D721Med (cell line): ENCODE data around the gene CCDC102B.

Experiments
- DNase-seq: peaks from one replicate; pipeline ENCODE4 v3.0.0; 2011; ENCODE audit warnings: low spot score; ENCODE audit not compliant: insufficient read length
- FAIRE-seq: peaks from 2 replicates; lab custom pipeline; 2011; peaks lifted over from hg19 to GRCh38; lab: Jason Lieb, UNC
- TF ChIP-seq, protein P1 (sequence below): IDR thresholded peaks from 2 replicates; pipeline ENCODE4 v1.5.1; 2012; ENCODE audit warnings: mild to moderate bottlenecking, control low read depth; ENCODE audit not compliant: insufficient read depth; ENCODE audit errors: missing control alignments

Gene CCDC102B

DNA sequence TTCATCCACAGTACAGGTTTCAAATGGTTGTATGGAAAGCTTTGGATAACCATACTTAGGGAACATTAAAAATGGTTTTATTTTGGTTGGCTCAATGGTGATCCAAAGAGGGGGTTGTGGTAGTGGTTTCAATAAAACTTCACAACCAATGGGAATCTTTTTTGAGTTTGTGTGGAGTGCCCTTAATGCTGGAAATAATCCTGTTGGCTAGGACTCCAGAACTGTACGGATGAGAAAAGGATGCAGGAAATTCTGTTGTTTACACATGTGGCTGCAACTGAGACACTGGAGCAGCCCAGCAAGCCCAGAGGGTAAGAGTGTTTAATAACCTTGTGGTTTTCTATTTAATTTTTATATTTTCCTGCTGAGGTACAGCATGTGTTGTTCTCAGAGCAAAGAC lies at the start of gene CCDC102B:
CCDC102B (plus strand) TSS at position 210 of the 400 bp plus-strand sequence. CDS start 38,684 bp downstream, outside the sequence.
- DNase-seq (no peak), FAIRE-seq (no peak)
- TF ChIP-seq, protein P1, sequence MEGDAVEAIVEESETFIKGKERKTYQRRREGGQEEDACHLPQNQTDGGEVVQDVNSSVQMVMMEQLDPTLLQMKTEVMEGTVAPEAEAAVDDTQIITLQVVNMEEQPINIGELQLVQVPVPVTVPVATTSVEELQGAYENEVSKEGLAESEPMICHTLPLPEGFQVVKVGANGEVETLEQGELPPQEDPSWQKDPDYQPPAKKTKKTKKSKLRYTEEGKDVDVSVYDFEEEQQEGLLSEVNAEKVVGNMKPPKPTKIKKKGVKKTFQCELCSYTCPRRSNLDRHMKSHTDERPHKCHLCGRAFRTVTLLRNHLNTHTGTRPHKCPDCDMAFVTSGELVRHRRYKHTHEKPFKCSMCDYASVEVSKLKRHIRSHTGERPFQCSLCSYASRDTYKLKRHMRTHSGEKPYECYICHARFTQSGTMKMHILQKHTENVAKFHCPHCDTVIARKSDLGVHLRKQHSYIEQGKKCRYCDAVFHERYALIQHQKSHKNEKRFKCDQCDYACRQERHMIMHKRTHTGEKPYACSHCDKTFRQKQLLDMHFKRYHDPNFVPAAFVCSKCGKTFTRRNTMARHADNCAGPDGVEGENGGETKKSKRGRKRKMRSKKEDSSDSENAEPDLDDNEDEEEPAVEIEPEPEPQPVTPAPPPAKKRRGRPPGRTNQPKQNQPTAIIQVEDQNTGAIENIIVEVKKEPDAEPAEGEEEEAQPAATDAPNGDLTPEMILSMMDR = no peak

DNA sequence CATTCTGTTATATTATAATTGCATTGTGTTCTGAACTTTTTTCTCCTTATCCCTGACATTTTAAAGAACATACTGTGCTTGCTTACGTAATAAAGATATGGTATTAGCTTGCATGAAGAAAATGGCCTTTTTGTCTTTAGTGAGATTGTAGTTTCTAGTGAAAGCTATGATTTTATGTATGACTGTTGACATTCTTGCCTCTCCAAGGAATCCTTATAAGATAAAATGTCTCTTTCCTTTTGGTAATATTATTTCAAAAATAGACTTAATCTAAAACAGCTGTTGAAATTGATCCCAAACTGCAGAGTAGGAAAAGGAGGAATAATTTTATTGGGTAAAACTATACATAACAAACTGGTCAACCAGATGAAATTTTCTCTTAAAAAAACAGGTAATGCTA lies 40.8 kb upstream of the CCDC102B start:
- FAIRE-seq (no peak), DNase-seq (no peak)
- TF ChIP-seq, protein P1 = no peak

DNA sequence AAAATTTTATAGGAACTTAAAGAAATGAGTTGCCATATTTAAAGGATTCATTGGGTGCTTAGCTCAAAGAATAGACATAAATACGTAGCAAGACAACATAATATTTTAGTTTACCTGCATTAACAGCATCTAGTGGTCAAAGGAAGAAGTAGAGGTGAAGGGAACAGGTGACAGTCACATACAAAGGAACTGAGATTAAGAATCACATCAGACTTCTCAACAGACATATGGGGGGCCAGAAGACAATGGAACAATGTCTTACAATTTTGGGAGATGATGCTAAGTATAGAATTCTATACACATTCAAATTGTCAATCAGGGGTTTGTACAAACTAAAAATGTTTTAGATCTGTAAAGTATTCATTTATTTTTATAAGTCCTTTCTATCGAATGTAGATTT lies 38.6 kb upstream of the CCDC102B start:
- TF ChIP-seq, protein P1 = no peak
- FAIRE-seq (no peak), DNase-seq (no peak)

DNA sequence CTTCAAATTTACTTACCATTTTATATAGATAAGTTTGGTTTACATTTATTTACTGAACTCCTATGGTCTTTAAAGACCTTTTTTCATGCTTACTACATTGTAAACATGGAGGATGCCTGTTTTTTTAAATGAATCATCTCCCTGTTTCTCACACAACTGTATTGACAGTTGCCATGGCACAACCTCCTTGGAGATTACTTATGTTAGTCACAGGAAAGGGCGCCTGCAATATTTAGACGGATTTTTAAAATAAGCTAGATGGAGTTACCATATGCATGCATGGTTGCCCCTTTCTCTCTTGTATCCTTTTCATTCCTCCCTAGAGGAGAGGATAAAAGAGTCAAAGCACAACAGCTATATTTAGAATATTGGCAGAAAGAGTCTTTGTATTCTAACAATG lies 34.8 kb upstream of the CCDC102B start:
- TF ChIP-seq, protein P1 = no peak
- DNase-seq = no peak
- FAIRE-seq = no peak

DNA sequence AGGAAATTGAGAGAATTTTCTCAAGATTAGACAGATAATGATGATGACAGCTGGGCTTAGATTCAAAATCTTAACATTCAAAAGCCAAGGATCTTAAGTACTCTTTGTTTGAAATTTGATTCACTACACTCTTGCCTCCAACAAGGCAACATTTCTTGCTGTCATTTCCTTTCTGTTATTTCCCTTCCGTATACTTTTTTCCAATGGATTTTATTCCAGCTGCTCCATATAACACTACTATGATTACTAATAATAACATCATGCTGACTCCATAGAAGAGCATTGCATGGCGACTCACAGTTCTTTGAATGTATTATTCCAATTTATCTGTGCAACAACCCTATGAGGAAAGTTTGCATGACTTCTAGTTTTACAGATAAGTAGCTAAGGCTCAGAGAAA lies 33.9 kb upstream of the CCDC102B start:
- FAIRE-seq (no peak), DNase-seq (no peak)
- TF ChIP-seq, protein P1 = no peak

DNA sequence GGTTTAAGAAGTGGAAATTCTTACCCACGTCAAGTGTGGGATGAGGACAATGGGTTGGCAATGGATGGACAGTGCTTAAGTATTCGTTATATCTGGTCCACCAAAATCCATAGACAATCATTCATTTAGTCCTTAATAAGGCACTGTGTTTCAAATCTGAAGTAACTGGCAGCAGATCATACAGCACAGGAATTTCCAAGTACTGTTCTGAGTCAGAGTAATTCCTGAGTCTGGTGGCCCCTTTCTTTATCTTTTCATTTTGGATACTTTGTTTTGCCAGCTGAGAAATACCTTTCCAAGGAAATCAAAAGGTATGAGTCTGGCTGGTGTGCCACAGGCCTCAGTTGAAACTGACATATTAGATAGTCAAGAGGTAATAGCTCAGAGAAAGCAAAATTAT lies 31.4 kb upstream of the CCDC102B start:
- TF ChIP-seq, protein P1 = no peak
- FAIRE-seq = no peak
- no peak for DNase-seq

DNA sequence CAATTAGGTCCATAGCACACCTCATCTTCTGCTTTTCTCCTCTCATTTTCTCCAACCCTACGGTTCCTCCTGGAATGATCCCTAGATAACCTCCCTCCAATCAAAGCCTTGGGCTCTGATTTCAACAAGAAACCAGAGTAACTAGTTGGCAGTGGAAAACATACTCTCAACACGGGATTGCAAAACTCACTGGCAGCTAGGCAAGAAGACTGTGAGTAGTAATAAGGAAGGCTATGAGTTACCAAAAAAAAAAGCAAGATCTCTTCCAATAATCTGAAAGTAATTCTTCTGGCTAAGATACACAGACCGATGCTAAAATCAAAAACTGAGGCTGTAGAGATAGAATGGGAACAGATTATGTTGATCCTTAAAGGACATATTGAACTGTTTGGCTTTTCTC lies 28.4 kb upstream of the CCDC102B start:
- TF ChIP-seq, protein P1 = no peak
- no peak for FAIRE-seq
- DNase-seq = no peak
